Measurements from ENCODE around the gene ALDH2. TPM values are rescaled to one million over a fixed set of nuclear protein-coding genes. Genes with fewer than 3 reads are reported as not detected.
"Not testable (repeated sequence)": the region's sequence is repeated elsewhere in the genome, so short reads cannot be mapped to it uniquely, and the experiment has no call there.

Gene ALDH2
- total RNA-seq, 4 donors from 2014 or later = 70.2 to 120 (median 95.3) TPM

- WGBS, 2 donors = 93 to 96% methylated on average over 10 to 17 of the region's 28 CpGs
- Histone ChIP-seq H3K36me3 (peaks cover 0 to 22% (median 0%) of the 10 kb centered on the region in 3 donors), H3K4me1 (peaks cover 0 to 10% (median 4%) of the 10 kb centered on the region in 4 donors)
- not testable (repeated sequence) for H3K9me3 ChIP-seq; DNase-seq (ENCODE audit: low spot score in 2 of 2); H3K4me3 ChIP-seq; H3K27me3 ChIP-seq; H3K27ac ChIP-seq
Observed at GRCh38 chr12:111835531-111836181, 68.9 kb downstream of the ALDH2 start.

- no peak for DNase-seq (ENCODE audit: low spot score in 2 of 2)
- no peak overlapping the region for H3K4me3 ChIP-seq
- WGBS, 2 donors = 93 to 96% methylated on average over 3 of the region's 3 CpGs
- H3K27me3 ChIP-seq = no peaks in the 10 kb centered on the region
- no peaks in the 10 kb centered on the region for H3K9me3 ChIP-seq
- TF ChIP-seq, protein P1, sequence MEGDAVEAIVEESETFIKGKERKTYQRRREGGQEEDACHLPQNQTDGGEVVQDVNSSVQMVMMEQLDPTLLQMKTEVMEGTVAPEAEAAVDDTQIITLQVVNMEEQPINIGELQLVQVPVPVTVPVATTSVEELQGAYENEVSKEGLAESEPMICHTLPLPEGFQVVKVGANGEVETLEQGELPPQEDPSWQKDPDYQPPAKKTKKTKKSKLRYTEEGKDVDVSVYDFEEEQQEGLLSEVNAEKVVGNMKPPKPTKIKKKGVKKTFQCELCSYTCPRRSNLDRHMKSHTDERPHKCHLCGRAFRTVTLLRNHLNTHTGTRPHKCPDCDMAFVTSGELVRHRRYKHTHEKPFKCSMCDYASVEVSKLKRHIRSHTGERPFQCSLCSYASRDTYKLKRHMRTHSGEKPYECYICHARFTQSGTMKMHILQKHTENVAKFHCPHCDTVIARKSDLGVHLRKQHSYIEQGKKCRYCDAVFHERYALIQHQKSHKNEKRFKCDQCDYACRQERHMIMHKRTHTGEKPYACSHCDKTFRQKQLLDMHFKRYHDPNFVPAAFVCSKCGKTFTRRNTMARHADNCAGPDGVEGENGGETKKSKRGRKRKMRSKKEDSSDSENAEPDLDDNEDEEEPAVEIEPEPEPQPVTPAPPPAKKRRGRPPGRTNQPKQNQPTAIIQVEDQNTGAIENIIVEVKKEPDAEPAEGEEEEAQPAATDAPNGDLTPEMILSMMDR (IDR thresholded peaks at IDR 0.05) = no peak
- no peak for TF ChIP-seq EP300 (IDR thresholded peaks at IDR 0.05)
- TF ChIP-seq POLR2A (IDR thresholded peaks at IDR 0.05) = no peak
- H3K36me3 ChIP-seq = peaks cover 0 to 22% (median 0%) of the 10 kb centered on the region in 3 donors
- no peak overlapping the region for H3K27ac ChIP-seq
- H3K4me1 ChIP-seq = peaks cover 0 to 25% (median 13%) of the 10 kb centered on the region in 4 donors
Observed at GRCh38 chr12:111838353-111838752, 71.6 kb downstream of the ALDH2 start.

- DNase-seq (ENCODE audit: low spot score in 2 of 2) = no peak
- Histone ChIP-seq H3K27ac (peak overlapping the region; percentile 80 to 97 (median 96)), H3K36me3 (peaks cover 0 to 22% (median 0%) of the 10 kb centered on the region in 3 donors), H3K4me3 (peak overlapping the region; percentile 76 to 96 (median 86)), H3K4me1 (peaks cover 0 to 49% (median 24%) of the 10 kb centered on the region in 4 donors), H3K27me3 (no peaks in the 10 kb centered on the region), H3K9me3 (no peaks in the 10 kb centered on the region)
- WGBS, 2 donors = 39 to 48% methylated on average over 11 of the region's 11 CpGs
- TF ChIP-seq, protein P1 (IDR thresholded peaks at IDR 0.05) = no peak
- TF ChIP-seq EP300 (IDR thresholded peaks at IDR 0.05) (no peak), POLR2A (IDR thresholded peaks at IDR 0.05) (no peak)
Observed at GRCh38 chr12:111840807-111841206, 74.1 kb downstream of the ALDH2 start.

GRCh38 chr12:111841236-111841749 lies 74.6 kb downstream of the ALDH2 start:
- no peaks in the 10 kb centered on the region for H3K27me3 ChIP-seq
- H3K4me3 ChIP-seq = peak overlapping the region; percentile 76 to 96 (median 86)
- H3K9me3 ChIP-seq = no peaks in the 10 kb centered on the region
- TF ChIP-seq POLR2A (IDR thresholded peaks at IDR 0.05) (no peak), EP300 (IDR thresholded peaks at IDR 0.05) (no peak)
- TF ChIP-seq, protein P1 (IDR thresholded peaks at IDR 0.05) = no peak
- peaks cover 0 to 22% (median 0%) of the 10 kb centered on the region in 3 donors for H3K36me3 ChIP-seq
- 0% methylated on average over 13 of the region's 13 CpGs for WGBS, 2 donors
- DNase-seq (ENCODE audit: low spot score in 2 of 2) = peak in 1 of 2 donors; percentile 4
- H3K4me1 ChIP-seq = peaks cover 0 to 53% (median 24%) of the 10 kb centered on the region in 4 donors
- peak overlapping the region; percentile 80 to 97 (median 96) for H3K27ac ChIP-seq

GRCh38 chr12:111841750-111842555 lies 75.2 kb downstream of the ALDH2 start, which contains the start of gene MAPKAPK5:
MAPKAPK5 (plus strand) TSS chr12:111842228; CDS start chr12:111842734, 506 bp downstream.
- Histone ChIP-seq H3K4me1 (peaks cover 0 to 56% (median 24%) of the 10 kb centered on the region in 4 donors), H3K4me3 (peak within 1 kb of the TSS; percentile 76 to 96 (median 86))
- WGBS, 2 donors = 0 to 1% methylated on average over 21 to 28 of the region's 84 CpGs

More at GRCh38 chr12:111841750-111842555, 75.2 kb downstream of the ALDH2 start, which contains the start of gene MAPKAPK5:
- Histone ChIP-seq H3K27ac (peak within 1 kb of the TSS; percentile 80 to 97 (median 96)), H3K27me3 (no peaks in the 10 kb centered on the region), H3K9me3 (no peaks in the 10 kb centered on the region), H3K36me3 (peaks cover 0 to 22% (median 0%) of the 10 kb centered on the region in 3 donors)
- DNase-seq (ENCODE audit: low spot score in 2 of 2) = peak; percentile 86 to 90
- peak; percentile 52 to 57 for TF ChIP-seq POLR2A (IDR thresholded peaks at IDR 0.05)
- TF ChIP-seq EP300 (IDR thresholded peaks at IDR 0.05) = peak; percentile 88 to 98
- TF ChIP-seq, protein P1 (IDR thresholded peaks at IDR 0.05) = peak in 1 of 5 experiments; percentile 58

Data from tibial nerve (tissue), 4 donors.